ENCODE results near the gene PEX11B. TPM values are rescaled to one million over a fixed set of nuclear protein-coding genes. Genes with fewer than 3 reads are reported as not detected.

Gene PEX11B
- total and polyA plus RNA-seq, 2 of the 4 experiments (the other 2 are of a cell fraction) = 15.4 to 24.3 TPM

DNA sequence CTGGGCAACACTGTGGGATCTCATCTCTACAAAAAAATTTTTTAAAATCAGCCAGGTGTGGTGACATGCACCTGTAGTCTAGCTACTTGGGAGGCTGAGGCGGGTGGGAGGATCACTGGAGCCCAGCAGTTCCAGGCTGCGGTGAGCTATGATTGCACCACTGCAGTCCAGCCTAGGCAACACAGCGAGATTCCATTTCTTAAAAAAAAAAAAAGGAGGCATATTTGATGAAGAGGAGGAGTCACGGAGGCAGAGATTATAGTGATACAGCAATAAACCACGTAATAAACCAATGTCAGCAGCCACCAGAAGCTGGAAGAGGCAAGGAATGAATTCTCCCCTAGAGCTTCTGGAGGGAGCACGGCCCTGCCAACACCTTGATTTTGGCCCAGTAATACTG, 35.3 kb upstream of the PEX11B start:
- no CpG with 5 or more reads among the region's 6 CpGs for WGBS, 2 experiments (ENCODE audit: extremely low coverage in 2 of 2, insufficient read length in 1 of 2)

More for the DNA sequence above, 35.3 kb upstream of the PEX11B start:
- CTCF ChIA-PET = interaction anchor here (0.6 kb wide), 2 partner anchors 26 to 84 kb away, joined by 3 read pairs; partner anchors contain the start of gene RBM8A
- Histone ChIP-seq H3K56ac (ENCODE audit: extremely low read depth, insufficient read depth, low read length) (no peak overlapping the region), H2BK15ac (ENCODE audit: low read depth, low read length) (no peak overlapping the region), H3K14ac (replicated peaks; ENCODE audit: low read depth, low read length) (no peak overlapping the region), H3K79me1 (ENCODE audit: low read depth in 1 of 2, low read length in 2 of 2) (peaks cover 29 to 71% of the 10 kb centered on the region in 2 experiments), H4K5ac (ENCODE audit: low read depth, low read length) (no peak overlapping the region), H3K4ac (ENCODE audit: low read depth, low read length) (no peak overlapping the region), H3K9ac (ENCODE audit: low read depth, low read length) (no peak overlapping the region), H3K9me3 (ENCODE audit: control insufficient read depth, insufficient read depth, low read length) (no peaks in the 10 kb centered on the region), H4K8ac (ENCODE audit: low read depth in 2 of 2, low read length in 2 of 2) (no peak overlapping the region), H3K27ac (ENCODE audit: insufficient read depth, low read length) (no peak overlapping the region), H2BK20ac (ENCODE audit: low read depth, low read length) (no peak overlapping the region), H3K23ac (ENCODE audit: low read depth, low read length) (no peak overlapping the region), H3K9me1 (ENCODE audit: insufficient read depth, low read length) (peaks cover 15% of the 10 kb centered on the region), H4K91ac (ENCODE audit: insufficient read depth, low read depth, low read length) (no peak overlapping the region), H3K4me3 (ENCODE audit: insufficient read depth, low read depth, low read length) (no peak overlapping the region), H2AK5ac (ENCODE audit: low read depth, low read length) (no peak overlapping the region), H2BK5ac (ENCODE audit: low read depth, low read length, poor library complexity, severe bottlenecking) (no peak overlapping the region), H2AK9ac (replicated peaks; ENCODE audit: low read depth, low read length, poor library complexity) (no peak overlapping the region), H3K4me2 (ENCODE audit: low read depth, low read length) (no peak overlapping the region), H3K27me3 (ENCODE audit: control insufficient read depth, insufficient read depth, low read length) (no peaks in the 10 kb centered on the region), H4K20me1 (ENCODE audit: insufficient read depth, low read length) (peaks cover 24% of the 10 kb centered on the region; the same call in 1 of the 2 replicates), H3K18ac (ENCODE audit: low read depth, low read length) (no peak overlapping the region), H2AFZ (replicated peaks; ENCODE audit: low read length, poor library complexity) (no peak overlapping the region), H3K36me3 (ENCODE audit: control insufficient read depth, insufficient read depth, low read length) (peaks cover 8% of the 10 kb centered on the region), H2BK120ac (ENCODE audit: low read depth, low read length) (no peak overlapping the region), H3K4me1 (ENCODE audit: control insufficient read depth, insufficient read depth, low read length) (peaks cover 2% of the 10 kb centered on the region; the same call in 1 of the 2 replicates)
- no peak for TF ChIP-seq MXI1 (IDR thresholded peaks at IDR 0.05; ENCODE audit: borderline replicate concordance, low read depth, low read length)
- TF ChIP-seq RCOR1 (IDR thresholded peaks at IDR 0.05; ENCODE audit: insufficient replicate concordance, low read length) = no peak
- no peak for TF ChIP-seq POLR2A (IDR thresholded peaks at IDR 0.05; ENCODE audit: low read depth, low read length)
- TF ChIP-seq MAFK (IDR thresholded peaks at IDR 0.05; ENCODE audit: low read depth, low read length) = no peak
- TF ChIP-seq CEBPB (IDR thresholded peaks at IDR 0.05; ENCODE audit: low read depth, low read length) = no peak
- TF ChIP-seq, protein P1, sequence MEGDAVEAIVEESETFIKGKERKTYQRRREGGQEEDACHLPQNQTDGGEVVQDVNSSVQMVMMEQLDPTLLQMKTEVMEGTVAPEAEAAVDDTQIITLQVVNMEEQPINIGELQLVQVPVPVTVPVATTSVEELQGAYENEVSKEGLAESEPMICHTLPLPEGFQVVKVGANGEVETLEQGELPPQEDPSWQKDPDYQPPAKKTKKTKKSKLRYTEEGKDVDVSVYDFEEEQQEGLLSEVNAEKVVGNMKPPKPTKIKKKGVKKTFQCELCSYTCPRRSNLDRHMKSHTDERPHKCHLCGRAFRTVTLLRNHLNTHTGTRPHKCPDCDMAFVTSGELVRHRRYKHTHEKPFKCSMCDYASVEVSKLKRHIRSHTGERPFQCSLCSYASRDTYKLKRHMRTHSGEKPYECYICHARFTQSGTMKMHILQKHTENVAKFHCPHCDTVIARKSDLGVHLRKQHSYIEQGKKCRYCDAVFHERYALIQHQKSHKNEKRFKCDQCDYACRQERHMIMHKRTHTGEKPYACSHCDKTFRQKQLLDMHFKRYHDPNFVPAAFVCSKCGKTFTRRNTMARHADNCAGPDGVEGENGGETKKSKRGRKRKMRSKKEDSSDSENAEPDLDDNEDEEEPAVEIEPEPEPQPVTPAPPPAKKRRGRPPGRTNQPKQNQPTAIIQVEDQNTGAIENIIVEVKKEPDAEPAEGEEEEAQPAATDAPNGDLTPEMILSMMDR (conservative IDR thresholded peaks at IDR 0.05; ENCODE audit: low read depth, low read length) = no peak
- in situ Hi-C loops (cut with MboI; ENCODE audit: low sequenced_read_pairs) (no loop called here), intact Hi-C loops (cut with micrococcal nuclease) (loop anchor here (10.0 kb wide), 1 partner anchor 59 kb away; no protein-coding TSS in a partner anchor), dilution Hi-C loops (cut with HindIII; ENCODE audit: low sequenced_read_pairs, unreplicated experiment) (no loop called here)
- POLR2A ChIA-PET (ENCODE audit: unreplicated experiment) = interaction anchor here (0.6 kb wide), 1 partner anchor 95 kb away, joined by 14 read pairs; the partner anchor contains the start of gene PIAS3
- DNase-seq (no peak), ATAC-seq (ENCODE audit: low read depth) (no peak)
- no TSS peak for BruUV-seq (replicated peaks)

Measured in IMR-90 (cell line).